ENCODE data around the gene SDK1. TPM values are rescaled to one million over a fixed set of nuclear protein-coding genes. Genes with fewer than 3 reads are reported as not detected.

SDK1 gene
- total RNA-seq, 6 experiments from 2014 or later: not detected

- H3K27ac Mint-ChIP-seq: no peak overlapping the region
Measured at GRCh38 chr7:4018601-4019316, 717.7 kb downstream of the SDK1 start.

GRCh38 chr7:4020086-4020485, 719.0 kb downstream of the SDK1 start:
- H3K4me3 Mint-ChIP-seq: no peak overlapping the region
- H3K9me3 Mint-ChIP-seq: peaks cover 69% of the 10 kb centered on the region
- peaks cover 7% of the 10 kb centered on the region; the same call in 1 of the 2 replicates for H3K36me3 Mint-ChIP-seq (ENCODE audit: low read depth)
- no peak overlapping the region for H3K27ac Mint-ChIP-seq
- no peaks in the 10 kb centered on the region for H3K4me1 Mint-ChIP-seq (ENCODE audit: low read depth)
- no peak for DNase-seq
- no peak for TF ChIP-seq CTCF (IDR thresholded peaks at IDR 0.05)
- no peaks in the 10 kb centered on the region; the same call in 1 of the 2 replicates for H3K27me3 Mint-ChIP-seq (ENCODE audit: insufficient read depth)

More at GRCh38 chr7:4018601-4019316, 717.7 kb downstream of the SDK1 start:
- Mint-ChIP-seq H3K36me3 (ENCODE audit: low read depth) (peaks cover 7% of the 10 kb centered on the region; the same call in 1 of the 2 replicates), H3K9me3 (peaks cover 62% of the 10 kb centered on the region), H3K27me3 (ENCODE audit: insufficient read depth) (no peaks in the 10 kb centered on the region; the same call in 1 of the 2 replicates), H3K4me3 (no peak overlapping the region), H3K4me1 (ENCODE audit: low read depth) (no peaks in the 10 kb centered on the region)
- DNase-seq: no peak
- no peak for TF ChIP-seq CTCF (IDR thresholded peaks at IDR 0.05)

GRCh38 chr7:4021413-4021812, 720.4 kb downstream of the SDK1 start:
- no peak overlapping the region for H3K4me3 Mint-ChIP-seq
- no peak for TF ChIP-seq CTCF (IDR thresholded peaks at IDR 0.05)
- H3K27ac Mint-ChIP-seq: no peak overlapping the region
- H3K27me3 Mint-ChIP-seq (ENCODE audit: insufficient read depth): no peaks in the 10 kb centered on the region; the same call in 1 of the 2 replicates
- H3K36me3 Mint-ChIP-seq (ENCODE audit: low read depth): peaks cover 7% of the 10 kb centered on the region; the same call in 1 of the 2 replicates
- DNase-seq: no peak
- H3K4me1 Mint-ChIP-seq (ENCODE audit: low read depth): no peaks in the 10 kb centered on the region
- peaks cover 58% of the 10 kb centered on the region for H3K9me3 Mint-ChIP-seq

GRCh38 chr7:4022265-4022664, 721.2 kb downstream of the SDK1 start:
- no peaks in the 10 kb centered on the region for H3K4me1 Mint-ChIP-seq (ENCODE audit: low read depth)
- H3K36me3 Mint-ChIP-seq (ENCODE audit: low read depth): peaks cover 7% of the 10 kb centered on the region; the same call in 1 of the 2 replicates
- peaks cover 59% of the 10 kb centered on the region for H3K9me3 Mint-ChIP-seq

GRCh38 chr7:4023502-4023901, 722.5 kb downstream of the SDK1 start:
- Mint-ChIP-seq H3K9me3 (peaks cover 54% of the 10 kb centered on the region), H3K27me3 (ENCODE audit: insufficient read depth) (no peaks in the 10 kb centered on the region), H3K27ac (no peak overlapping the region), H3K4me3 (no peak overlapping the region), H3K4me1 (ENCODE audit: low read depth) (no peaks in the 10 kb centered on the region), H3K36me3 (ENCODE audit: low read depth) (peaks cover 5% of the 10 kb centered on the region; the same call in 1 of the 2 replicates)
- DNase-seq: no peak
- TF ChIP-seq CTCF (IDR thresholded peaks at IDR 0.05): no peak

More at GRCh38 chr7:4022265-4022664, 721.2 kb downstream of the SDK1 start:
- Mint-ChIP-seq H3K4me3 (no peak overlapping the region), H3K27me3 (ENCODE audit: insufficient read depth) (no peaks in the 10 kb centered on the region), H3K27ac (no peak overlapping the region)
- DNase-seq: no peak
- TF ChIP-seq CTCF (IDR thresholded peaks at IDR 0.05): no peak
